ENCODE data around the gene TGFBR3.

Gene TGFBR3

GRCh38 chr1:91733108-91733710 is 152.7 kb downstream of the TGFBR3 start:
- no peak for DNase-seq (ENCODE audit: low read depth in 2 of 2)

- DNase-seq (ENCODE audit: low read depth in 2 of 2), result no peak
Observed at GRCh38 chr1:91732291-91733107, 153.5 kb downstream of the TGFBR3 start.

GRCh38 chr1:91731815-91732214 is 154.1 kb downstream of the TGFBR3 start:
- DNase-seq (ENCODE audit: low read depth in 2 of 2), result no peak

- DNase-seq (ENCODE audit: low read depth in 2 of 2), result peak in 1 of 2 experiments; percentile 52
Observed at GRCh38 chr1:91730801-91731732, 154.9 kb downstream of the TGFBR3 start.

- DNase-seq (ENCODE audit: low read depth in 2 of 2), result no peak
Observed at GRCh38 chr1:91729621-91730358, 156.2 kb downstream of the TGFBR3 start.

- DNase-seq (ENCODE audit: low read depth in 2 of 2), result no peak
Observed at GRCh38 chr1:91727763-91728162, 158.2 kb downstream of the TGFBR3 start.

- peak; percentile 55 to 58 for DNase-seq (ENCODE audit: low read depth in 2 of 2)
Observed at GRCh38 chr1:91725989-91726721, 159.8 kb downstream of the TGFBR3 start.

- no peak for DNase-seq (ENCODE audit: low read depth in 2 of 2)
Observed at GRCh38 chr1:91725618-91725988, 160.3 kb downstream of the TGFBR3 start.

GRCh38 chr1:91724644-91725043 is 161.3 kb downstream of the TGFBR3 start:
- DNase-seq (ENCODE audit: low read depth in 2 of 2), result no peak

- DNase-seq (ENCODE audit: low read depth in 2 of 2), result no peak
Observed at GRCh38 chr1:91724231-91724630, 161.7 kb downstream of the TGFBR3 start.

GRCh38 chr1:91720044-91720443 is 165.9 kb downstream of the TGFBR3 start:
- DNase-seq (ENCODE audit: low read depth in 2 of 2), result no peak

- DNase-seq (ENCODE audit: low read depth in 2 of 2), result no peak
Observed at GRCh38 chr1:91718877-91719276, 167.1 kb downstream of the TGFBR3 start.

GRCh38 chr1:91718368-91718767 is 167.6 kb downstream of the TGFBR3 start:
- DNase-seq (ENCODE audit: low read depth in 2 of 2), result no peak

- no peak for DNase-seq (ENCODE audit: low read depth in 2 of 2)
Observed at GRCh38 chr1:91717839-91718238, 168.1 kb downstream of the TGFBR3 start.

GRCh38 chr1:91716339-91716738 is 169.6 kb downstream of the TGFBR3 start:
- no peak for DNase-seq (ENCODE audit: low read depth in 2 of 2)

- DNase-seq (ENCODE audit: low read depth in 2 of 2), result no peak
Observed at GRCh38 chr1:91715416-91716000, 170.4 kb downstream of the TGFBR3 start.

GRCh38 chr1:91714867-91715381 is 171.0 kb downstream of the TGFBR3 start:
- no peak for DNase-seq (ENCODE audit: low read depth in 2 of 2)

GRCh38 chr1:91712981-91713841 is 172.7 kb downstream of the TGFBR3 start:
- DNase-seq (ENCODE audit: low read depth in 2 of 2), result no peak

- no peak for DNase-seq (ENCODE audit: low read depth in 2 of 2)
Observed at GRCh38 chr1:91712393-91712792, 173.6 kb downstream of the TGFBR3 start.

Measured in fibroblast of skin of left quadriceps (primary cell).